K562 (cell line): ENCODE data around the gene TVP23A. TPM values are rescaled to one million over a fixed set of nuclear protein-coding genes. Genes with fewer than 3 reads are reported as not detected.

Experiments used
- ATAC-seq: fragments of 200-7000 bp; cut with Tn5 transposase; 3 replicates; pipeline ENCODE4 v1.9.1; 2020; ENCODE audit warnings: moderate library complexity
- BruUV-seq: library from RNA; stranded (reverse); fragments of 400-500 nt; replicated peaks from 2 replicates; lab custom pipeline; 2021; lab: Mats Ljungman, UMichigan
- CTCF ChIA-PET: fragments of 300-600 bp; formaldehyde crosslinking; extraction: SDS; loops from one replicate; lab custom pipeline; 2021; ENCODE audit warnings: low intra/inter-chr PET ratio; lab: Yijun Ruan, JAX
- POLR2A ChIA-PET: fragments of 300-600, 350-650 bp; sonication (Branson Sonifier 250); formaldehyde crosslinking; extraction: SDS; loops from one replicate; lab custom pipeline; 2021; ENCODE audit warnings: antibody characterized with exemption, inconsistent platforms; lab: Yijun Ruan, JAX
- DNase-seq, 4 experiments: peaks; one replicate each; pipeline versions ENCODE4 v3.0.0 to v3.0.0-alpha.2; 2011 to 2018; ENCODE audit warnings: low spot score in 3 of 4, mixed read lengths in 3 of 4; ENCODE audit errors: extremely low read depth in 1 of 4
- FAIRE-seq: peaks from 2 replicates; lab custom pipeline; 2011; peaks lifted over from hg19 to GRCh38; lab: Jason Lieb, UNC
- H2AFZ ChIP-seq: 2 replicates; pipeline ENCODE4 v1.6.0; 2011; ENCODE audit warnings: low read depth, low read length, control low read depth, inconsistent platforms
- H3K27ac ChIP-seq: fragments of 200-600 bp; 3 replicates; pipeline ENCODE4 v1.8.0; 2011; ENCODE audit warnings: low read depth, mild to moderate bottlenecking, control low read depth, inconsistent platforms, low read length, moderate library complexity, mixed read lengths; ENCODE audit errors: extremely low read depth
- H3K27me3 ChIP-seq, 2 experiments: fragments of 300-600 bp in 1 of 2; 2 replicates in 1 of 2; 3 replicates in 1 of 2; pipeline versions ENCODE4 v1.6.0 to v1.8.0; 2011; ENCODE audit warnings: inconsistent platforms in 2 of 2, low read length in 2 of 2, mild to moderate bottlenecking in 1 of 2, mixed read lengths in 1 of 2, moderate library complexity in 1 of 2; ENCODE audit not compliant: control insufficient read depth in 2 of 2, insufficient read depth in 2 of 2
- H3K36me3 ChIP-seq: fragments of 300-600 bp; 3 replicates; pipeline ENCODE4 v1.8.0; 2011; ENCODE audit warnings: mild to moderate bottlenecking, low read length, inconsistent platforms; ENCODE audit not compliant: control insufficient read depth, insufficient read depth
- H3K4me1 ChIP-seq, 2 experiments: fragments of 200-600 bp in 1 of 2; replicated peaks in 1 of 2; 2 replicates in 1 of 2; 3 replicates in 1 of 2; pipeline versions ENCODE4 v1.5.1 to v1.8.0; 2011; ENCODE audit warnings: inconsistent platforms in 2 of 2, low read length in 2 of 2, mild to moderate bottlenecking in 1 of 2, mixed read lengths in 1 of 2, moderate library complexity in 1 of 2; ENCODE audit not compliant: control insufficient read depth in 2 of 2, insufficient read depth in 2 of 2
- H3K4me2 ChIP-seq: 2 replicates; pipeline ENCODE4 v1.6.1; 2011; ENCODE audit warnings: low read length, control low read depth, inconsistent platforms, mixed read lengths; ENCODE audit not compliant: insufficient read depth
- H3K4me3 ChIP-seq: fragments of 200-600 bp; sonication (generic), shearing (Covaris generic); 2 replicates; pipeline ENCODE4 v1.5.1; 2016; ENCODE audit warnings: control low read depth, inconsistent platforms
- H3K79me2 ChIP-seq: fragments of 200-600 bp; 3 replicates; pipeline ENCODE4 v1.8.0; 2011; ENCODE audit warnings: low read length, inconsistent platforms; ENCODE audit not compliant: control insufficient read depth, insufficient read depth
- H3K9ac ChIP-seq, 2 experiments: 2 replicates each; pipeline versions ENCODE4 v1.6.0 to v1.6.1; 2011; ENCODE audit warnings: low read depth in 2 of 2, low read length in 2 of 2, control low read depth in 1 of 2, inconsistent platforms in 1 of 2, mild to moderate bottlenecking in 1 of 2, mixed read lengths in 1 of 2; ENCODE audit not compliant: insufficient read depth in 1 of 2
- H3K9me1 ChIP-seq: one replicate; pipeline ENCODE4 v1.6.0; 2011; ENCODE audit warnings: inconsistent platforms, mild to moderate bottlenecking, low read length, moderate library complexity; ENCODE audit not compliant: control insufficient read depth, insufficient read depth
- H3K9me3 ChIP-seq: replicated peaks from 2 replicates; pipeline ENCODE4 v1.5.1; 2011; ENCODE audit warnings: low read depth, low read length, inconsistent platforms; ENCODE audit not compliant: control insufficient read depth, insufficient read depth
- H4K20me1 ChIP-seq: replicated peaks from 2 replicates; pipeline ENCODE4 v1.6.1; 2011; ENCODE audit warnings: low read length, inconsistent platforms, mixed read lengths; ENCODE audit not compliant: control insufficient read depth, insufficient read depth
- ESRRA ChIP-seq: fragments of 450-650 bp; IDR thresholded peaks from 2 replicates; pipeline ENCODE4 v1.6.1; 2014; ENCODE audit warnings: low read depth, mild to moderate bottlenecking, moderate library complexity, borderline replicate concordance
- GATAD2B ChIP-seq: fragments of 450-650 bp; IDR thresholded peaks from 2 replicates; pipeline ENCODE4 v1.6.1; 2017; ENCODE audit warnings: mild to moderate bottlenecking, borderline replicate concordance
- NCOA6 ChIP-seq: fragments of 450-650 bp; IDR thresholded peaks from 2 replicates; pipeline ENCODE4 v1.6.1; 2017; ENCODE audit warnings: mild to moderate bottlenecking
- PHTF2 ChIP-seq: fragments of 250-450 bp; sonication (Bioruptor Pico); IDR thresholded peaks from 2 replicates; pipeline ENCODE4 v1.5.0; 2021; ENCODE audit warnings: mild to moderate bottlenecking
- THRA ChIP-seq: fragments of 450-650 bp; IDR thresholded peaks from 2 replicates; pipeline ENCODE4 v1.6.1; 2017; ENCODE audit warnings: mild to moderate bottlenecking, moderate library complexity
- ZBTB2 ChIP-seq: fragments of 450-650 bp; IDR thresholded peaks from 2 replicates; pipeline ENCODE4 v1.6.1; 2016; ENCODE audit warnings: antibody characterized with exemption
- WGBS: fragments of 100-300 bp; shearing (Covaris generic); methylation state at CpG from one replicate; pipeline ENCODE4 v1.1.6; 2016; ENCODE audit warnings: low coverage, mixed read lengths; ENCODE audit not compliant: insufficient coverage; ENCODE audit errors: missing lambda C conversion rate; 5-methylcytosine and 5-hydroxymethylcytosine counted together
- in situ Hi-C: fragments of 300-500 bp; cut with MboI; formaldehyde crosslinking; loops from 4 replicates; pipeline ENCODE4 v1.15.0; 2018; ENCODE audit warnings: inconsistent platforms, mixed read lengths
- intact Hi-C: fragments of 100-400 bp; cut with micrococcal nuclease; formaldehyde crosslinking; loops from 2 replicates; pipeline ENCODE4 v1.14.2; 2022
- polyA plus RNA-seq, 8 experiments: library from polyadenylated mRNA; depleted of rRNA in 4 of 8; stranded (reverse) in 5 of 8; unstranded in 3 of 8; fragments of >200 nt; fragmentation: Nextera tagmentation in 2 of 8; fragmentation: Illumina TruSeq in 1 of 8; extraction: Ambion mirVana in 2 of 8; extraction: Trizol in 1 of 8; gene quantifications; 2 replicates each; pipeline versions ENCODE4 v1.2.1 to v1.2.3, GENCODE V29; 2011 to 2014; ENCODE audit warnings: inconsistent platforms in 1 of 8, missing spikeins in 1 of 8
- total RNA-seq, 7 experiments: library from RNA; depleted of rRNA in 6 of 7; stranded (reverse); fragments of >200 nt in 6 of 7; fragmentation: Illumina TruSeq in 2 of 7; extraction: Trizol in 2 of 7; gene quantifications; 2 replicates each; pipeline versions ENCODE4 v1.2.1 to v1.2.3, GENCODE V29; 2011 to 2021; ENCODE audit warnings: low replicate concordance in 1 of 7
- TF ChIP-seq, protein P1 (sequence below): fragments of 450-650 bp; IDR thresholded peaks from 2 replicates; pipeline ENCODE4 v1.7.0; 2016; ENCODE audit warnings: borderline replicate concordance
- TF ChIP-seq, protein P2 (sequence below), 3 experiments: fragments of 200-800 bp in 1 of 3; sonication (Bioruptor generic) in 1 of 3; sonication (generic) in 1 of 3; formaldehyde crosslinking in 1 of 3; IDR thresholded peaks; 2 replicates each; pipeline versions ENCODE4 v1.6.1 to v1.8.0; 2016 to 2022; ENCODE audit warnings: mild to moderate bottlenecking in 2 of 3, missing compliant biosample characterization in 2 of 3, missing genetic modification characterization in 2 of 3, missing genetic modification reagents in 1 of 3

TVP23A gene
- total and polyA plus RNA-seq, 9 of the 15 experiments (the other 6 are each of a cell fraction or from before 2014, with no cell fraction given): 0.04 to 0.77 (median 0.10) TPM; not detected in 3

GRCh38 chr16:10824111-10824893 is 5.7 kb upstream of the TVP23A start:
- no peak overlapping the region for H3K9ac ChIP-seq
- ATAC-seq: no peak
- no peak overlapping the region for H3K4me3 ChIP-seq
- no peak overlapping the region for H2AFZ ChIP-seq
- no peak for FAIRE-seq
- ChIA-PET POLR2A (no interaction called here), CTCF (interaction anchor here (0.6 kb wide), 1 partner anchor 545 kb away, joined by 4 read pairs; no protein-coding TSS in a partner anchor)
- H4K20me1 ChIP-seq: peaks cover 4% of the 10 kb centered on the region; the same call in 1 of the 2 replicates
- no peak overlapping the region for H3K27ac ChIP-seq
- no peaks in the 10 kb centered on the region for H3K79me2 ChIP-seq
- H3K9me3 ChIP-seq: no peaks in the 10 kb centered on the region
- no peaks in the 10 kb centered on the region for H3K9me1 ChIP-seq
- WGBS: 11% methylated on average over 13 of the region's 13 CpGs
- no peak for DNase-seq
- H3K4me2 ChIP-seq: no peak overlapping the region
- intact Hi-C loops: no loop called here
- peaks cover 24 to 69% of the 10 kb centered on the region in 2 experiments for H3K27me3 ChIP-seq
- in situ Hi-C loops: no loop called here
- no TSS peak for BruUV-seq
- no peaks in the 10 kb centered on the region for H3K36me3 ChIP-seq
- peaks cover 0 to 9% of the 10 kb centered on the region in 2 experiments; a peak in 2 of 5 replicates for H3K4me1 ChIP-seq
- TF ChIP-seq THRA (no peak), GATAD2B (no peak), ZBTB2 (no peak), NCOA6 (no peak), PHTF2 (no peak), ESRRA (no peak)
- TF ChIP-seq, protein P1, sequence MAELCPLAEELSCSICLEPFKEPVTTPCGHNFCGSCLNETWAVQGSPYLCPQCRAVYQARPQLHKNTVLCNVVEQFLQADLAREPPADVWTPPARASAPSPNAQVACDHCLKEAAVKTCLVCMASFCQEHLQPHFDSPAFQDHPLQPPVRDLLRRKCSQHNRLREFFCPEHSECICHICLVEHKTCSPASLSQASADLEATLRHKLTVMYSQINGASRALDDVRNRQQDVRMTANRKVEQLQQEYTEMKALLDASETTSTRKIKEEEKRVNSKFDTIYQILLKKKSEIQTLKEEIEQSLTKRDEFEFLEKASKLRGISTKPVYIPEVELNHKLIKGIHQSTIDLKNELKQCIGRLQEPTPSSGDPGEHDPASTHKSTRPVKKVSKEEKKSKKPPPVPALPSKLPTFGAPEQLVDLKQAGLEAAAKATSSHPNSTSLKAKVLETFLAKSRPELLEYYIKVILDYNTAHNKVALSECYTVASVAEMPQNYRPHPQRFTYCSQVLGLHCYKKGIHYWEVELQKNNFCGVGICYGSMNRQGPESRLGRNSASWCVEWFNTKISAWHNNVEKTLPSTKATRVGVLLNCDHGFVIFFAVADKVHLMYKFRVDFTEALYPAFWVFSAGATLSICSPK: no peak
- TF ChIP-seq, protein P2, sequence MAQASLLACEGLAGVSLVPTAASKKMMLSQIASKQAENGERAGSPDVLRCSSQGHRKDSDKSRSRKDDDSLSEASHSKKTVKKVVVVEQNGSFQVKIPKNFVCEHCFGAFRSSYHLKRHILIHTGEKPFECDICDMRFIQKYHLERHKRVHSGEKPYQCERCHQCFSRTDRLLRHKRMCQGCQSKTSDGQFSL (CRISPR knock-in tag; IDR thresholded peaks at IDR 0.05): no peak
- TF ChIP-seq, protein P2 (tag; IDR thresholded peaks at IDR 0.05): no peak
